Naive B cell (primary cell): Measurements from ENCODE around the gene IDUA. TPM values are rescaled to one million over a fixed set of nuclear protein-coding genes. Genes with fewer than 3 reads are reported as not detected.

Source experiments
- ATAC-seq, 2 donors: fragments of 150-1000 bp; cut with Tn5 transposase; 2 replicates each; pipeline ENCODE4 v1.10.0; 2021; ENCODE audit warnings: low read depth in 2 of 2, mild to moderate bottlenecking in 2 of 2, moderate library complexity in 2 of 2
- DNase-seq: peaks from one replicate; pipeline ENCODE4 v3.0.0; 2022
- H3K27ac Mint-ChIP-seq, 6 donors: one replicate each; pipeline ENCODE4 v1.8.0; 2020 to 2022; ENCODE audit warnings: mild to moderate bottlenecking in 6 of 6, mixed read lengths in 6 of 6, moderate library complexity in 5 of 6, inconsistent platforms in 2 of 6
- H3K27me3 Mint-ChIP-seq, 3 donors: one replicate each; pipeline ENCODE4 v1.8.0; 2021 to 2022; ENCODE audit warnings: mixed read lengths in 3 of 3, mild to moderate bottlenecking in 1 of 3
- H3K36me3 Mint-ChIP-seq, 2 donors: one replicate each; pipeline ENCODE4 v1.8.0; 2020 to 2022; ENCODE audit warnings: mixed read lengths in 2 of 2, inconsistent platforms in 1 of 2, mild to moderate bottlenecking in 1 of 2
- H3K4me1 Mint-ChIP-seq, 3 donors: one replicate each; pipeline ENCODE4 v1.8.0; 2020 to 2022; ENCODE audit warnings: mixed read lengths in 3 of 3, inconsistent platforms in 1 of 3, mild to moderate bottlenecking in 1 of 3, moderate library complexity in 1 of 3
- H3K4me3 Mint-ChIP-seq, 8 donors: one replicate each; pipeline ENCODE4 v1.8.0; 2020 to 2022; ENCODE audit warnings: mild to moderate bottlenecking in 8 of 8, mixed read lengths in 8 of 8, moderate library complexity in 8 of 8, inconsistent platforms in 2 of 8
- H3K9me3 Mint-ChIP-seq, 7 donors: one replicate each; pipeline ENCODE4 v1.8.0; 2020 to 2022; ENCODE audit warnings: mixed read lengths in 7 of 7, mild to moderate bottlenecking in 5 of 7, inconsistent platforms in 2 of 7, moderate library complexity in 1 of 7
- polyA plus RNA-seq, 6 donors: library from polyadenylated mRNA; unstranded; fragments of 300-500 nt; fragmentation: Illumina TruSeq; gene quantifications; one replicate each; pipeline ENCODE4 v1.2.3, GENCODE V29; 2021; ENCODE audit warnings: low read depth in 6 of 6

The IDUA gene
- polyA plus RNA-seq, 6 donors from 2014 or later = 2.2 to 8.3 (median 3.3) TPM

- H3K4me1 Mint-ChIP-seq = peaks cover 8 to 15% (median 10%) of the 10 kb centered on the region in 3 donors
Observed at GRCh38 chr4:1028574-1029220, 41.9 kb downstream of the IDUA start.

GRCh38 chr4:1029529-1029928 is 42.7 kb downstream of the IDUA start:
- Mint-ChIP-seq H3K4me3 (no peak overlapping the region), H3K9me3 (no peaks in the 10 kb centered on the region), H3K27me3 (peaks cover 0 to 33% (median 0%) of the 10 kb centered on the region in 3 donors), H3K4me1 (peaks cover 8 to 15% (median 10%) of the 10 kb centered on the region in 3 donors), H3K36me3 (no peaks in the 10 kb centered on the region), H3K27ac (no peak overlapping the region)
- ATAC-seq (no peak), DNase-seq (no peak)

More at GRCh38 chr4:1028574-1029220, 41.9 kb downstream of the IDUA start:
- DNase-seq (no peak), ATAC-seq (no peak)
- Mint-ChIP-seq H3K4me3 (no peak overlapping the region), H3K36me3 (no peaks in the 10 kb centered on the region), H3K9me3 (no peaks in the 10 kb centered on the region), H3K27me3 (peaks cover 0 to 25% (median 0%) of the 10 kb centered on the region in 3 donors), H3K27ac (peak overlapping the region in 1 of 6 donors; percentile 92)

- Mint-ChIP-seq H3K27me3 (peaks cover 0 to 37% (median 0%) of the 10 kb centered on the region in 3 donors), H3K4me1 (peaks cover 8 to 15% (median 10%) of the 10 kb centered on the region in 3 donors), H3K9me3 (no peaks in the 10 kb centered on the region)
Observed at GRCh38 chr4:1030031-1030430, 43.2 kb downstream of the IDUA start.

GRCh38 chr4:1030559-1030958 is 43.7 kb downstream of the IDUA start:
- Mint-ChIP-seq H3K27ac (no peak overlapping the region), H3K4me1 (peaks cover 5 to 11% (median 10%) of the 10 kb centered on the region in 3 donors), H3K36me3 (no peaks in the 10 kb centered on the region), H3K9me3 (no peaks in the 10 kb centered on the region), H3K4me3 (no peak overlapping the region), H3K27me3 (peaks cover 0 to 37% (median 0%) of the 10 kb centered on the region in 3 donors)
- ATAC-seq (no peak), DNase-seq (no peak)

More at GRCh38 chr4:1030031-1030430, 43.2 kb downstream of the IDUA start:
- DNase-seq (no peak), ATAC-seq (no peak)
- no peak overlapping the region for H3K27ac Mint-ChIP-seq
- no peaks in the 10 kb centered on the region for H3K36me3 Mint-ChIP-seq
- no peak overlapping the region for H3K4me3 Mint-ChIP-seq

GRCh38 chr4:1031346-1031745 is 44.5 kb downstream of the IDUA start:
- H3K27ac Mint-ChIP-seq = peak overlapping the region in 1 of 6 donors; percentile 86
- no peaks in the 10 kb centered on the region for H3K36me3 Mint-ChIP-seq
- ATAC-seq (no peak), DNase-seq (no peak)
- H3K9me3 Mint-ChIP-seq = no peaks in the 10 kb centered on the region
- peaks cover 0 to 37% (median 0%) of the 10 kb centered on the region in 3 donors for H3K27me3 Mint-ChIP-seq
- H3K4me3 Mint-ChIP-seq = no peak overlapping the region
- H3K4me1 Mint-ChIP-seq = peaks cover 0 to 3% (median 2%) of the 10 kb centered on the region in 3 donors

- Mint-ChIP-seq H3K27me3 (peaks cover 0 to 37% (median 0%) of the 10 kb centered on the region in 3 donors), H3K36me3 (no peaks in the 10 kb centered on the region), H3K27ac (no peak overlapping the region), H3K4me3 (no peak overlapping the region), H3K9me3 (no peaks in the 10 kb centered on the region), H3K4me1 (no peaks in the 10 kb centered on the region)
- peak; percentile 39 to 46 for ATAC-seq
- no peak for DNase-seq
Observed at GRCh38 chr4:1031956-1032795, 45.3 kb downstream of the IDUA start.

GRCh38 chr4:1032861-1033260 is 46.0 kb downstream of the IDUA start:
- Mint-ChIP-seq H3K4me3 (no peak overlapping the region), H3K27me3 (peaks cover 0 to 37% (median 0%) of the 10 kb centered on the region in 3 donors), H3K4me1 (no peaks in the 10 kb centered on the region), H3K27ac (no peak overlapping the region), H3K36me3 (no peaks in the 10 kb centered on the region), H3K9me3 (no peaks in the 10 kb centered on the region)
- no peak for DNase-seq
- no peak for ATAC-seq

GRCh38 chr4:1033840-1034551 is 47.2 kb downstream of the IDUA start:
- Mint-ChIP-seq H3K4me1 (no peaks in the 10 kb centered on the region), H3K4me3 (no peak overlapping the region), H3K9me3 (no peaks in the 10 kb centered on the region), H3K36me3 (no peaks in the 10 kb centered on the region), H3K27me3 (peaks cover 0 to 37% (median 0%) of the 10 kb centered on the region in 3 donors), H3K27ac (no peak overlapping the region)
- ATAC-seq (no peak), DNase-seq (no peak)

- Mint-ChIP-seq H3K27ac (no peak overlapping the region), H3K4me1 (no peaks in the 10 kb centered on the region), H3K27me3 (peaks cover 0 to 37% (median 0%) of the 10 kb centered on the region in 3 donors), H3K9me3 (no peaks in the 10 kb centered on the region), H3K4me3 (no peak overlapping the region), H3K36me3 (no peaks in the 10 kb centered on the region)
- DNase-seq = no peak
- ATAC-seq = no peak
Observed at GRCh38 chr4:1035510-1035909, 48.7 kb downstream of the IDUA start.

- Mint-ChIP-seq H3K4me3 (no peak overlapping the region), H3K4me1 (no peaks in the 10 kb centered on the region), H3K36me3 (no peaks in the 10 kb centered on the region), H3K27ac (no peak overlapping the region), H3K27me3 (peaks cover 0 to 32% (median 0%) of the 10 kb centered on the region in 3 donors), H3K9me3 (no peaks in the 10 kb centered on the region)
- no peak for DNase-seq
- no peak for ATAC-seq
Observed at GRCh38 chr4:1036095-1036494, 49.3 kb downstream of the IDUA start.

- no peaks in the 10 kb centered on the region for H3K9me3 Mint-ChIP-seq
- ATAC-seq = no peak
- H3K27ac Mint-ChIP-seq = no peak overlapping the region
- H3K4me3 Mint-ChIP-seq = no peak overlapping the region
- H3K4me1 Mint-ChIP-seq = no peaks in the 10 kb centered on the region
- H3K36me3 Mint-ChIP-seq = no peaks in the 10 kb centered on the region
- peaks cover 0 to 26% (median 0%) of the 10 kb centered on the region in 3 donors for H3K27me3 Mint-ChIP-seq
- DNase-seq = no peak
Observed at GRCh38 chr4:1036976-1037810, 50.3 kb downstream of the IDUA start.

- H3K27me3 Mint-ChIP-seq = peaks cover 4 to 16% (median 8%) of the 10 kb centered on the region in 3 donors
- no peaks in the 10 kb centered on the region for H3K9me3 Mint-ChIP-seq
- ATAC-seq (no peak), DNase-seq (no peak)
- H3K4me3 Mint-ChIP-seq = no peak overlapping the region
- peaks cover 0 to 4% (median 0%) of the 10 kb centered on the region in 3 donors for H3K4me1 Mint-ChIP-seq
- no peak overlapping the region for H3K27ac Mint-ChIP-seq
- no peaks in the 10 kb centered on the region for H3K36me3 Mint-ChIP-seq
Observed at GRCh38 chr4:1038948-1039492, 52.2 kb downstream of the IDUA start.
